Measurements from ENCODE around the gene GLRX5.

DNA sequence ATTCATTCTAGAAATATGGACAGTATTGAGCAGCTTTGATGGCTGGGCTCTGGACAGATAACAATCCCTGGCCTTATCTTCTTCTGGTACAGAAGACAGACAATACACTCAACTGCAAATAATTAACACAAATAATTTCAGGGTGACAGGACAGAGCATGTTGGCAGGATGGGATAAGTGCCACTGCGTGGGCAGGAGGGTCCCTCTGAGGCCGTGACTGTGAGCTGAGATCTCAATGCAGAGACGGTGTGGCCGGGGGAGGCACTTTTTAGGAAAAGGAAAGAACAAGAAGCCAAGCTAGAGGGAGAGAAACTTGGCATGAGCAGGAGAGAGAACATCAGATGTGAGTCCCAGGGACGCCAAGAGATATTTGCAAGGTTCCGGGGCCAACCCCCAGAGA lies 26.5 kb upstream of the GLRX5 start:
- TF ChIP-seq ELF1 (IDR thresholded peaks at IDR 0.05; ENCODE audit: borderline replicate concordance, low read depth) (no peak), POLR2AphosphoS5 (IDR thresholded peaks at IDR 0.05; ENCODE audit: low read depth, low read length) (no peak), POLR2A (IDR thresholded peaks at IDR 0.05; ENCODE audit: borderline replicate concordance, extremely low read depth, insufficient read depth, insufficient read length) (no peak), CEBPB (IDR thresholded peaks at IDR 0.05; ENCODE audit: low read depth) (no peak), SP1 (IDR thresholded peaks at IDR 0.05; ENCODE audit: low read depth) (no peak), EZH2 (IDR thresholded peaks at IDR 0.05) (no peak), ZNF274 (IDR thresholded peaks at IDR 0.05; ENCODE audit: low read depth, low read length) (no peak), YY1 (IDR thresholded peaks at IDR 0.05; ENCODE audit: extremely low read depth, insufficient replicate concordance, low read depth, low read length) (no peak), SIN3A (IDR thresholded peaks at IDR 0.05; ENCODE audit: low read depth) (no peak), EZH2phosphoT487 (IDR thresholded peaks at IDR 0.05; ENCODE audit: borderline replicate concordance) (no peak), EGR1 (IDR thresholded peaks at IDR 0.05; ENCODE audit: low read depth) (no peak)
- TF ChIP-seq, protein P1, sequence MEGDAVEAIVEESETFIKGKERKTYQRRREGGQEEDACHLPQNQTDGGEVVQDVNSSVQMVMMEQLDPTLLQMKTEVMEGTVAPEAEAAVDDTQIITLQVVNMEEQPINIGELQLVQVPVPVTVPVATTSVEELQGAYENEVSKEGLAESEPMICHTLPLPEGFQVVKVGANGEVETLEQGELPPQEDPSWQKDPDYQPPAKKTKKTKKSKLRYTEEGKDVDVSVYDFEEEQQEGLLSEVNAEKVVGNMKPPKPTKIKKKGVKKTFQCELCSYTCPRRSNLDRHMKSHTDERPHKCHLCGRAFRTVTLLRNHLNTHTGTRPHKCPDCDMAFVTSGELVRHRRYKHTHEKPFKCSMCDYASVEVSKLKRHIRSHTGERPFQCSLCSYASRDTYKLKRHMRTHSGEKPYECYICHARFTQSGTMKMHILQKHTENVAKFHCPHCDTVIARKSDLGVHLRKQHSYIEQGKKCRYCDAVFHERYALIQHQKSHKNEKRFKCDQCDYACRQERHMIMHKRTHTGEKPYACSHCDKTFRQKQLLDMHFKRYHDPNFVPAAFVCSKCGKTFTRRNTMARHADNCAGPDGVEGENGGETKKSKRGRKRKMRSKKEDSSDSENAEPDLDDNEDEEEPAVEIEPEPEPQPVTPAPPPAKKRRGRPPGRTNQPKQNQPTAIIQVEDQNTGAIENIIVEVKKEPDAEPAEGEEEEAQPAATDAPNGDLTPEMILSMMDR (IDR thresholded peaks at IDR 0.05 in 2 of 3, conservative IDR thresholded peaks at IDR 0.05 in 1 of 3; ENCODE audit: borderline replicate concordance in 1 of 3, insufficient read depth in 1 of 3, low read depth in 2 of 3, low read length in 2 of 3), result no peak
- TF ChIP-seq, protein P2, sequence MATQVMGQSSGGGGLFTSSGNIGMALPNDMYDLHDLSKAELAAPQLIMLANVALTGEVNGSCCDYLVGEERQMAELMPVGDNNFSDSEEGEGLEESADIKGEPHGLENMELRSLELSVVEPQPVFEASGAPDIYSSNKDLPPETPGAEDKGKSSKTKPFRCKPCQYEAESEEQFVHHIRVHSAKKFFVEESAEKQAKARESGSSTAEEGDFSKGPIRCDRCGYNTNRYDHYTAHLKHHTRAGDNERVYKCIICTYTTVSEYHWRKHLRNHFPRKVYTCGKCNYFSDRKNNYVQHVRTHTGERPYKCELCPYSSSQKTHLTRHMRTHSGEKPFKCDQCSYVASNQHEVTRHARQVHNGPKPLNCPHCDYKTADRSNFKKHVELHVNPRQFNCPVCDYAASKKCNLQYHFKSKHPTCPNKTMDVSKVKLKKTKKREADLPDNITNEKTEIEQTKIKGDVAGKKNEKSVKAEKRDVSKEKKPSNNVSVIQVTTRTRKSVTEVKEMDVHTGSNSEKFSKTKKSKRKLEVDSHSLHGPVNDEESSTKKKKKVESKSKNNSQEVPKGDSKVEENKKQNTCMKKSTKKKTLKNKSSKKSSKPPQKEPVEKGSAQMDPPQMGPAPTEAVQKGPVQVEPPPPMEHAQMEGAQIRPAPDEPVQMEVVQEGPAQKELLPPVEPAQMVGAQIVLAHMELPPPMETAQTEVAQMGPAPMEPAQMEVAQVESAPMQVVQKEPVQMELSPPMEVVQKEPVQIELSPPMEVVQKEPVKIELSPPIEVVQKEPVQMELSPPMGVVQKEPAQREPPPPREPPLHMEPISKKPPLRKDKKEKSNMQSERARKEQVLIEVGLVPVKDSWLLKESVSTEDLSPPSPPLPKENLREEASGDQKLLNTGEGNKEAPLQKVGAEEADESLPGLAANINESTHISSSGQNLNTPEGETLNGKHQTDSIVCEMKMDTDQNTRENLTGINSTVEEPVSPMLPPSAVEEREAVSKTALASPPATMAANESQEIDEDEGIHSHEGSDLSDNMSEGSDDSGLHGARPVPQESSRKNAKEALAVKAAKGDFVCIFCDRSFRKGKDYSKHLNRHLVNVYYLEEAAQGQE (IDR thresholded peaks at IDR 0.05; ENCODE audit: low read depth), result no peak
- TF ChIP-seq, protein P3, sequence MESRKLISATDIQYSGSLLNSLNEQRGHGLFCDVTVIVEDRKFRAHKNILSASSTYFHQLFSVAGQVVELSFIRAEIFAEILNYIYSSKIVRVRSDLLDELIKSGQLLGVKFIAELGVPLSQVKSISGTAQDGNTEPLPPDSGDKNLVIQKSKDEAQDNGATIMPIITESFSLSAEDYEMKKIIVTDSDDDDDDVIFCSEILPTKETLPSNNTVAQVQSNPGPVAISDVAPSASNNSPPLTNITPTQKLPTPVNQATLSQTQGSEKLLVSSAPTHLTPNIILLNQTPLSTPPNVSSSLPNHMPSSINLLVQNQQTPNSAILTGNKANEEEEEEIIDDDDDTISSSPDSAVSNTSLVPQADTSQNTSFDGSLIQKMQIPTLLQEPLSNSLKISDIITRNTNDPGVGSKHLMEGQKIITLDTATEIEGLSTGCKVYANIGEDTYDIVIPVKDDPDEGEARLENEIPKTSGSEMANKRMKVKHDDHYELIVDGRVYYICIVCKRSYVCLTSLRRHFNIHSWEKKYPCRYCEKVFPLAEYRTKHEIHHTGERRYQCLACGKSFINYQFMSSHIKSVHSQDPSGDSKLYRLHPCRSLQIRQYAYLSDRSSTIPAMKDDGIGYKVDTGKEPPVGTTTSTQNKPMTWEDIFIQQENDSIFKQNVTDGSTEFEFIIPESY (IDR thresholded peaks at IDR 0.05; ENCODE audit: extremely low read depth, insufficient replicate concordance, low read length), result no peak
